GM18499 (cell line): ENCODE results near the gene TSPAN18.

ENCODE experiments used
- ATAC-seq: cut with Tn5 transposase; IDR thresholded peaks from one replicate; pipeline ENCODE4 v1.9.1; 2021; ENCODE audit warnings: moderate number of reproducible peaks; ENCODE audit not compliant: insufficient read depth, unreplicated experiment

TSPAN18 gene

GRCh38 chr11:44726283-44727113 lies at the start of gene TSPAN18:
Gene TSPAN18 (plus strand): TSS chr11:44726962. CDS start chr11:44906417, 179,455 bp downstream.
- peak; percentile 73 for ATAC-seq

GRCh38 chr11:44680982-44681597 lies 45.7 kb upstream of the TSPAN18 start:
- no peak for ATAC-seq

- no peak for ATAC-seq
Measured at GRCh38 chr11:44681698-44682097, 45.1 kb upstream of the TSPAN18 start.

- no peak for ATAC-seq
Measured at GRCh38 chr11:44684859-44685281, 41.9 kb upstream of the TSPAN18 start.

GRCh38 chr11:44687388-44687787 lies 39.4 kb upstream of the TSPAN18 start:
- ATAC-seq: no peak

- ATAC-seq: no peak
Measured at GRCh38 chr11:44689265-44689664, 37.5 kb upstream of the TSPAN18 start.

GRCh38 chr11:44690651-44691050 lies 36.1 kb upstream of the TSPAN18 start:
- ATAC-seq: no peak

GRCh38 chr11:44692460-44692859 lies 34.3 kb upstream of the TSPAN18 start:
- no peak for ATAC-seq

GRCh38 chr11:44693654-44694119 lies 33.1 kb upstream of the TSPAN18 start:
- ATAC-seq: no peak

GRCh38 chr11:44694443-44694842 lies 32.3 kb upstream of the TSPAN18 start:
- ATAC-seq: no peak

- ATAC-seq: no peak
Measured at GRCh38 chr11:44695169-44695833, 31.5 kb upstream of the TSPAN18 start.

- no peak for ATAC-seq
Measured at GRCh38 chr11:44698252-44698912, 28.4 kb upstream of the TSPAN18 start.

GRCh38 chr11:44699497-44700408 lies 27.0 kb upstream of the TSPAN18 start:
- no peak for ATAC-seq

GRCh38 chr11:44701276-44701675 lies 25.5 kb upstream of the TSPAN18 start:
- ATAC-seq: no peak

GRCh38 chr11:44702889-44703288 lies 23.9 kb upstream of the TSPAN18 start:
- ATAC-seq: no peak

GRCh38 chr11:44707094-44707493 lies 19.7 kb upstream of the TSPAN18 start:
- ATAC-seq: no peak

- ATAC-seq: no peak
Measured at GRCh38 chr11:44708009-44708408, 18.8 kb upstream of the TSPAN18 start.

GRCh38 chr11:44708523-44709280 lies 18.1 kb upstream of the TSPAN18 start:
- no peak for ATAC-seq

- no peak for ATAC-seq
Measured at GRCh38 chr11:44709281-44709562, 17.5 kb upstream of the TSPAN18 start.
